HG03378 (cell line): ENCODE data around the gene CEACAM8.
"Not testable (repeated sequence)": the region's sequence is repeated elsewhere in the genome, so short reads cannot be mapped to it uniquely, and the experiment has no call there.

Experiments used
- ATAC-seq: cut with Tn5 transposase; IDR thresholded peaks from one replicate; pipeline ENCODE4 v1.9.1; 2021; ENCODE audit warnings: mild to moderate bottlenecking, moderate library complexity; ENCODE audit not compliant: unreplicated experiment

Gene CEACAM8

GRCh38 chr19:42573642-42574041 lies 21.1 kb downstream of the CEACAM8 start:
- ATAC-seq: no peak

- ATAC-seq: no peak
Observed at GRCh38 chr19:42571116-42571515, 23.6 kb downstream of the CEACAM8 start.

- ATAC-seq: no peak
Observed at GRCh38 chr19:42569193-42569592, 25.5 kb downstream of the CEACAM8 start.

GRCh38 chr19:42568006-42568405 lies 26.7 kb downstream of the CEACAM8 start:
- ATAC-seq: no peak

GRCh38 chr19:42567567-42567966 lies 27.2 kb downstream of the CEACAM8 start:
- no peak for ATAC-seq

- ATAC-seq: no peak
Observed at GRCh38 chr19:42563352-42564210, 31.1 kb downstream of the CEACAM8 start.

- no peak for ATAC-seq
Observed at GRCh38 chr19:42561512-42561911, 33.2 kb downstream of the CEACAM8 start.

GRCh38 chr19:42560731-42561130 lies 34.0 kb downstream of the CEACAM8 start:
- no peak for ATAC-seq

GRCh38 chr19:42558450-42559150 lies 36.1 kb downstream of the CEACAM8 start:
- no peak for ATAC-seq

GRCh38 chr19:42557386-42557871 lies 37.3 kb downstream of the CEACAM8 start:
- not testable (repeated sequence) for ATAC-seq

GRCh38 chr19:42555801-42556200 lies 38.9 kb downstream of the CEACAM8 start:
- no peak for ATAC-seq

- ATAC-seq: no peak
Observed at GRCh38 chr19:42555317-42555716, 39.4 kb downstream of the CEACAM8 start.

GRCh38 chr19:42554046-42554575 lies 40.6 kb downstream of the CEACAM8 start:
- ATAC-seq: no peak

GRCh38 chr19:42553292-42554045 lies 41.3 kb downstream of the CEACAM8 start:
- no peak for ATAC-seq

GRCh38 chr19:42552086-42553065 lies 42.3 kb downstream of the CEACAM8 start:
- ATAC-seq: no peak

GRCh38 chr19:42550521-42550920 lies 44.2 kb downstream of the CEACAM8 start:
- ATAC-seq: not testable (repeated sequence)

- not testable (repeated sequence) for ATAC-seq
Observed at GRCh38 chr19:42549067-42549466, 45.7 kb downstream of the CEACAM8 start.

- ATAC-seq: no peak
Observed at GRCh38 chr19:42548552-42548951, 46.2 kb downstream of the CEACAM8 start.

GRCh38 chr19:42547929-42548328 lies 46.8 kb downstream of the CEACAM8 start:
- no peak for ATAC-seq
